ENCODE results near the gene RNF213.

RNF213 gene

DNA sequence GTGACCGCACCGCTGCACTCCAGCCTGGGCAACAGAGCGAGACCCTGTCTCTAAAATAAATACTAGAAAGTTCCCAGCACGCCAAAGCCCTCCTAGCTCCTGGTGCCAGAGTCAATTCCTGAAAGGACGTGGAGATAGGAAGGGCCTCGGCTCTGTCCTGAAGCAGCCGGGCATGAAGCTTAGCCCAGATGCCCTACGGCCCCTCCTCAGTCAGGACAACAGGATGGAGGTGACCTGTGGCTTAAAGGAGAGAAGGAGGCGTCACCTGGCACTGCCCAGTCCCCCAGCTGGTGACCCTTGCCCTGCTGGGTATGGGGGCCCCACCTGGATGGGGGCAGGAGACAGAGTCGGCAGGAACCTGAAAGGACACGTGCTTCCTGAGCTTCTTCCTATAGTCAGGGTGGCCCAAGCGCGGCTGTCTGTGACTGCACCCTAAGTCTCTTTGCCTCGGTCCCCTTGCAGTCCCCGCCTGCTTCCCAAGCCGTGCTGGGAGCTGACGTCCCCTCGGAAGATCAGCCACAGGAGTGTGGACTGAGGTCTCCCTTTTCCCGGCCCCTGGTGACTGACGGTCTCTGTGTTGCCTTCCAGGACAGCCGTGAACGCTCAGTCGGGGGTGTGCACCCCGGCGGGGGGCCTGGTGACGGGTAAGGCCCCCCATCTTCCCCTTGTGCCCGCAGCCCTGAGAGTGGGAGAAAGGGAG lies 14.9 kb upstream of the RNF213 start:
- Histone ChIP-seq H3K36me3 (no peaks in the 10 kb centered on the region), H3K9me3 (no peaks in the 10 kb centered on the region), H3K4me1 (ENCODE audit: control insufficient read depth in 1 of 2, insufficient read depth in 1 of 2, low read depth in 1 of 2, low read length in 1 of 2) (no peaks in the 10 kb centered on the region), H3K27me3 (peaks cover 10% of the 10 kb centered on the region), H3K27ac (no peak overlapping the region), H3K4me3 (ENCODE audit: low read depth in 1 of 2, low read length in 1 of 2) (no peak overlapping the region)
- no peak for TF ChIP-seq CTCF (IDR thresholded peaks at IDR 0.05)

GRCh38 chr17:80246266-80246681 lies 14.4 kb upstream of the RNF213 start:
- no peaks in the 10 kb centered on the region for H3K4me1 ChIP-seq (ENCODE audit: control insufficient read depth in 1 of 2, insufficient read depth in 1 of 2, low read depth in 1 of 2, low read length in 1 of 2)
- no peak overlapping the region for H3K27ac ChIP-seq
- peaks cover 10% of the 10 kb centered on the region for H3K27me3 ChIP-seq
- H3K4me3 ChIP-seq (ENCODE audit: low read depth in 1 of 2, low read length in 1 of 2) = no peak overlapping the region
- H3K9me3 ChIP-seq = no peaks in the 10 kb centered on the region
- TF ChIP-seq CTCF (IDR thresholded peaks at IDR 0.05) = no peak
- no peaks in the 10 kb centered on the region for H3K36me3 ChIP-seq

DNA sequence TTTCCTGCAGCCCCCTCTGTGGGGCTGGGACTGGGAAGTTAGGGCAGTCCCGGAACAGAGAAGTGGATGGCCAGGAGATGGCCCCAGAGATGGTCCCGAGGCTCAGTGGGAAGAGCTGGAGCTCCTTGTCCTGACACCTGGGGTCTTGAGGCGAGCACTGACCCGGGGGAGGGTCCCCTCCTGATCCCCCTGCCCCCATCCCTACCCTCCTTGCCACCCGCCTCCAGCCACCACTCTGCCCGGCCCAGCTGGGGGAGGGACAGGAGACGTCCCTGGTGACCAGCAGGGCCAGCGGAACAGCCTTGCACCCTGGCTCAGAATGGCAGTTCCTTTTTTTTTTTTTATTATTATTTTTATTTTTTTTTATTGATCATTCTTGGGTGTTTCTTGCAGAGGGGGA lies 13.9 kb upstream of the RNF213 start:
- H3K4me3 ChIP-seq (ENCODE audit: low read depth in 1 of 2, low read length in 1 of 2) = no peak overlapping the region
- TF ChIP-seq CTCF (IDR thresholded peaks at IDR 0.05) = no peak
- H3K36me3 ChIP-seq = no peaks in the 10 kb centered on the region
- no peaks in the 10 kb centered on the region for H3K9me3 ChIP-seq
- no peaks in the 10 kb centered on the region for H3K4me1 ChIP-seq (ENCODE audit: control insufficient read depth in 1 of 2, insufficient read depth in 1 of 2, low read depth in 1 of 2, low read length in 1 of 2)
- no peak overlapping the region for H3K27ac ChIP-seq
- H3K27me3 ChIP-seq = peaks cover 9% of the 10 kb centered on the region

DNA sequence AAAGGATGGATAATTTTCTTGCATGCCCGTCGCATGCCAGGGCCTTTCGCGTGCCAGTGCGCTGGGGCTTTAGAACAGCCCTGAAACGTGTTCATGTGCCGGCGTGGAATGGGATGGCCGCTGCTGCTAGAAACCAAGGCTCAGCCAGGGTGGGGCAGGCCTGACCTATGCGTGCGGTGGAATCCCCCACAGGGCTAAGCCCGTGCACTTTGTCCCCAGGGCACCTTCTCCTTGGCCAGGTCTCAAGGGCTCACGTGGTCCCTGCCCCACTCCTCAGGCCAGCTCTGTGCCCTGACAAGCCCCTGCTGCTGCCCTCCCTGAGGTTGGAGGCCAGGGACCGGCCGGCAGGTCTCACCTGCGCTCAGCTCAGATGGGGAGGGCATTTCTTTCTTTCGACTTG lies 13.1 kb upstream of the RNF213 start:
- Histone ChIP-seq H3K27ac (no peak overlapping the region), H3K4me3 (ENCODE audit: low read depth in 1 of 2, low read length in 1 of 2) (no peak overlapping the region), H3K4me1 (ENCODE audit: control insufficient read depth in 1 of 2, insufficient read depth in 1 of 2, low read depth in 1 of 2, low read length in 1 of 2) (no peaks in the 10 kb centered on the region), H3K9me3 (no peaks in the 10 kb centered on the region), H3K36me3 (no peaks in the 10 kb centered on the region), H3K27me3 (peaks cover 3% of the 10 kb centered on the region)
- TF ChIP-seq CTCF (IDR thresholded peaks at IDR 0.05) = no peak

GRCh38 chr17:80248001-80248893 lies 12.4 kb upstream of the RNF213 start:
- no peak for TF ChIP-seq CTCF (IDR thresholded peaks at IDR 0.05)
- Histone ChIP-seq H3K9me3 (no peaks in the 10 kb centered on the region), H3K27ac (no peak overlapping the region), H3K27me3 (peaks cover 3% of the 10 kb centered on the region), H3K36me3 (no peaks in the 10 kb centered on the region), H3K4me3 (ENCODE audit: low read depth in 1 of 2, low read length in 1 of 2) (no peak overlapping the region), H3K4me1 (ENCODE audit: control insufficient read depth in 1 of 2, insufficient read depth in 1 of 2, low read depth in 1 of 2, low read length in 1 of 2) (no peaks in the 10 kb centered on the region)
